GM12878 (cell line): ENCODE results near the gene SREK1. TPM values are rescaled to one million over a fixed set of nuclear protein-coding genes. Genes with fewer than 3 reads are reported as not detected.
A peak's percentile ranks its signal among the peaks of the same experiment; 100 is the strongest.

Experiments
- CBX5 ChIP-seq: sonication (generic); IDR thresholded peaks from 2 replicates; pipeline ENCODE4 v1.6.1; 2016; ENCODE audit warnings: low read depth, moderate library complexity, mild to moderate bottlenecking, inconsistent platforms
- E2F8 ChIP-seq: fragments of 450-650 bp; IDR thresholded peaks from 2 replicates; pipeline ENCODE4 v1.6.1; 2018; ENCODE audit warnings: mild to moderate bottlenecking, low read depth, moderate library complexity; ENCODE audit not compliant: partially characterized antibody
- EED ChIP-seq: sonication (generic); IDR thresholded peaks from 2 replicates; pipeline ENCODE4 v1.6.1; 2016; ENCODE audit warnings: antibody characterized with exemption, low read depth
- HDGF ChIP-seq: fragments of 450-650 bp; IDR thresholded peaks from 2 replicates; pipeline ENCODE4 v1.6.1; 2016; ENCODE audit warnings: antibody characterized with exemption
- MAX ChIP-seq: IDR thresholded peaks from 2 replicates; pipeline ENCODE4 v1.6.1; 2012; ENCODE audit warnings: low read depth, low read length, improper control_type of control experiment
- MEF2A ChIP-seq: IDR thresholded peaks from 2 replicates; pipeline ENCODE4 v1.6.1; 2011; ENCODE audit warnings: low read depth, mild to moderate bottlenecking, low read length, moderate library complexity; ENCODE audit not compliant: insufficient read depth
- MLLT1 ChIP-seq: fragments of 450-650 bp; IDR thresholded peaks from 2 replicates; pipeline ENCODE4 v1.6.1; 2016; ENCODE audit warnings: mild to moderate bottlenecking
- MTA3 ChIP-seq: IDR thresholded peaks from 2 replicates; pipeline ENCODE4 v1.6.1; 2012; ENCODE audit warnings: low read length, inconsistent platforms, borderline replicate concordance
- MXI1 ChIP-seq: fragments of 150-350 bp; IDR thresholded peaks from 2 replicates; pipeline ENCODE4 v1.6.1; 2011; ENCODE audit warnings: low read depth, mild to moderate bottlenecking, inconsistent platforms, low read length, improper control_type of control experiment
- NBN ChIP-seq: fragments of 450-650 bp; IDR thresholded peaks from 2 replicates; pipeline ENCODE4 v1.6.1; 2016
- NFXL1 ChIP-seq: fragments of 450-650 bp; IDR thresholded peaks from 2 replicates; pipeline ENCODE4 v1.6.1; 2017; ENCODE audit warnings: antibody characterized with exemption, mild to moderate bottlenecking, borderline replicate concordance
- PAX8 ChIP-seq: fragments of 450-650 bp; IDR thresholded peaks from 2 replicates; pipeline ENCODE4 v1.6.1; 2017; ENCODE audit warnings: mild to moderate bottlenecking, moderate library complexity
- RAD51 ChIP-seq: fragments of 450-650 bp; IDR thresholded peaks from 2 replicates; pipeline ENCODE4 v1.6.1; 2016; ENCODE audit warnings: moderate library complexity, mild to moderate bottlenecking, inconsistent platforms
- REST ChIP-seq: IDR thresholded peaks from 2 replicates; pipeline ENCODE4 v1.6.1; 2012; ENCODE audit warnings: mild to moderate bottlenecking, low read depth, low read length
- SP1 ChIP-seq: IDR thresholded peaks from one replicate; pipeline ENCODE4 v1.6.1; 2011; ENCODE audit warnings: low read depth, low read length
- SREBF2 ChIP-seq: IDR thresholded peaks from 2 replicates; pipeline ENCODE4 v1.6.1; 2012; ENCODE audit warnings: mild to moderate bottlenecking, low read length
- SUPT20H ChIP-seq: IDR thresholded peaks from 2 replicates; pipeline ENCODE4 v1.6.1; 2011; ENCODE audit warnings: low read depth, mild to moderate bottlenecking, low read length, moderate library complexity, borderline replicate concordance; ENCODE audit not compliant: control insufficient read depth
- TCF12 ChIP-seq: IDR thresholded peaks from 2 replicates; pipeline ENCODE4 v1.6.1; 2011; ENCODE audit warnings: low read depth, mild to moderate bottlenecking, low read length
- YBX1 ChIP-seq: fragments of 450-650 bp; IDR thresholded peaks from 2 replicates; pipeline ENCODE4 v1.6.1; 2016; ENCODE audit warnings: antibody characterized with exemption
- YY1 ChIP-seq: IDR thresholded peaks from 2 replicates; pipeline ENCODE4 v1.6.1; 2011; ENCODE audit warnings: low read depth, mild to moderate bottlenecking, low read length
- ZNF207 ChIP-seq: fragments of 450-650 bp; IDR thresholded peaks from 2 replicates; pipeline ENCODE4 v1.6.1; 2014; ENCODE audit warnings: antibody characterized with exemption, mild to moderate bottlenecking, borderline replicate concordance
- ZNF274 ChIP-seq: IDR thresholded peaks from one replicate; pipeline ENCODE4 v1.8.0; 2011; ENCODE audit not compliant: insufficient read length, insufficient read depth
- ZSCAN29 ChIP-seq: fragments of 450-650 bp; IDR thresholded peaks from 2 replicates; pipeline ENCODE4 v1.6.1; 2017; ENCODE audit warnings: mild to moderate bottlenecking, moderate library complexity
- polyA plus RNA-seq, 11 experiments: library from polyadenylated mRNA; depleted of rRNA in 4 of 11; unstranded in 6 of 11; stranded (reverse) in 5 of 11; fragments of >200 nt; fragmentation: Nextera tagmentation in 4 of 11; fragmentation: Illumina TruSeq in 1 of 11; extraction: Ambion mirVana in 4 of 11; extraction: Trizol in 1 of 11; gene quantifications; 1 replicate in 1 of 11; 2 replicates in 10 of 11; pipeline versions ENCODE4 v1.2.1 to v1.2.3, GENCODE V29; 2011 to 2016; ENCODE audit warnings: inconsistent platforms in 2 of 11, missing spikeins in 2 of 11, low read depth in 1 of 11
- total RNA-seq, 4 experiments: library from RNA; depleted of rRNA in 3 of 4; stranded (reverse); fragments of >200 nt in 3 of 4; fragmentation: Illumina TruSeq in 1 of 4; extraction: Trizol in 1 of 4; gene quantifications; 2 replicates each; pipeline versions ENCODE4 v1.2.1 to v1.2.3, GENCODE V29; 2013 to 2021
- TF ChIP-seq, protein P1 (sequence below): IDR thresholded peaks from 2 replicates; pipeline ENCODE4 v1.6.1; 2011; ENCODE audit warnings: low read depth, mild to moderate bottlenecking, low read length, moderate library complexity, borderline replicate concordance; ENCODE audit errors: extremely low read depth

Gene SREK1
- total and polyA plus RNA-seq, 10 of the 15 experiments (the other 5 are each of a cell fraction or from before 2014, with no cell fraction given), result 30.7 to 100 (median 61.5) TPM

DNA sequence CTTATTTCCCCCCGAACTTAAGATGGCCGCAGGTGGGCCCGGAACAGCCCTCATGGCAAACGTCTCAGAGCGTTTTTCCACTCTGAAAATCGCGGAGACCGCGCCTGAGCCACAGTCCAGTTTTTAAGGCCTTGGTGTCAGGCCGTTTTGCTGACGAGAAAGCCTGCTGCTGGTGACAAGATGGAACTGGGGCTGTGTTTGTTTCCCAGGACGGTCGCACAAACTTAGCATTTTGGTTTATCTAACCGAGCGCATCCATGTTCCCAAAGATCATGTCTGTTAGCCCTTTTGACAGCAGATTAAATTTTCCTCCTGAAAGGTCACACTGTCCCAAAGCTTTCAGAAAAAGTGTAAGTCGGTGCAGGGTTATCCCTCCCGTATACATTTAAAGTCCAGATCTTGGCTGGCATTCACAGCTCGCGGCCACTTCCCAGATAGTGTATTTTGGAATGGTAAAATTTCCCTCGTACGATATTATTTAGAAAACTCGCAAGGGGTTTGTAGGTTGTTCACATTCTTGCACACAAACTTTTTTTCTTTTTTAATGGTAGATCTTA is 812 bp downstream of the SREK1 start (continued):
- TF ChIP-seq RAD51, result no peak
- peak; percentile 43; the same call in 1 of the 2 replicates for TF ChIP-seq MAX
- no peak for TF ChIP-seq YBX1
- TF ChIP-seq MLLT1, result no peak; the same call in 1 of the 2 replicates
- TF ChIP-seq REST, result no peak
- TF ChIP-seq ZNF207, result 0 out of 2 replicates have a peak, but pooled peaks have one; percentile 5
- TF ChIP-seq E2F8, result no peak
- no peak for TF ChIP-seq SP1
- no peak for TF ChIP-seq ZSCAN29
- no peak for TF ChIP-seq EED
- TF ChIP-seq MTA3, result no peak
- TF ChIP-seq SUPT20H, result no peak
- TF ChIP-seq, protein P1, sequence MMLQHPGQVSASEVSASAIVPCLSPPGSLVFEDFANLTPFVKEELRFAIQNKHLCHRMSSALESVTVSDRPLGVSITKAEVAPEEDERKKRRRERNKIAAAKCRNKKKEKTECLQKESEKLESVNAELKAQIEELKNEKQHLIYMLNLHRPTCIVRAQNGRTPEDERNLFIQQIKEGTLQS, result no peak
- peak; percentile 83 for TF ChIP-seq MXI1
- TF ChIP-seq NFXL1, result no peak
- no peak for TF ChIP-seq CBX5
- no peak for TF ChIP-seq NBN
- TF ChIP-seq MEF2A, result no peak
- TF ChIP-seq PAX8, result no peak
- no peak for TF ChIP-seq HDGF
- TF ChIP-seq YY1, result no peak
- TF ChIP-seq ZNF274, result no peak
- no peak for TF ChIP-seq SREBF2
- TF ChIP-seq TCF12, result no peak
